ENCODE data around the gene POU2AF1. TPM values are rescaled to one million over a fixed set of nuclear protein-coding genes. Genes with fewer than 3 reads are reported as not detected.

The POU2AF1 gene
- total and polyA plus RNA-seq, 4 donors = 0.21 to 2.0 (median 0.83) TPM

DNA sequence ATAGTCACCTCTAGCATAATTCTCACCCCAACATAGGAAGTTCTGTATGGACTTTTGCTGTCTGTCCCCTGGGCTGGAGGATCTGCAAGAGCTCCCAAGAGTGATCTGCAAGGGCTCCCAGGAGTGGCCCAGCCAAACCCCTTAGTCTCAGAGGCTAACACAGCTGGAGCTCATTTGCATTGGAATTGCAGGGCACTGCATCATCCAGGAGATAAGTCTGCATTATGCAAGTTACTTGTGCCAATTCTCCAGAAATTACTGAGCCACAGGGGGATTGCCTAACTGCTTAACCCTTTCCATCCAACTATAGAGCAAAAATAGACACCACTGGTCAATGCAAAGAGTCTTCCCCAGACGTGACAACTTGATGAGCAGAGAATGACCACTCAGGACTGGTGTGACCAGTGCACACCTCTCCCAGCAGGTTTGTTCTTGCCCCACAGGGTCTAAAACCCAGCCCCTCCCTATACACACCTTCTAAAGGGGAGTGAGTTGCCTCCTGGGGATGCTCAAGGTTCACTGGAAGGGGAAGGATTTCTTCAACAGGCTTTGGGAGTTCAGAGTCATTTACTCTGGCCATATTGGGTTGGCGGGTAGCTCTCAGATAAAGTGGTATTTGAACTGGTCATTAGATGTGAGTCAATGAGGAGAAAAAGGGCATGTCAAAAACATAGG is 42.4 kb downstream of the POU2AF1 start:
- no peaks in the 10 kb centered on the region for H3K36me3 ChIP-seq (ENCODE audit: control insufficient read depth in 4 of 4, insufficient read depth in 3 of 4, low read depth in 1 of 4, low read length in 3 of 4)
- no peak for DNase-seq (ENCODE audit: low spot score)
- H3K27ac ChIP-seq (ENCODE audit: low read depth in 1 of 2, low read length in 2 of 2) = no peak overlapping the region
- TF ChIP-seq SP1 (IDR thresholded peaks at IDR 0.05) (peak; percentile 24), RXRA (IDR thresholded peaks at IDR 0.05) (peak in 1 of 2 donors; percentile 62), FOXA2 (IDR thresholded peaks at IDR 0.05) (peak; percentile 9), HNF4A (conservative IDR thresholded peaks at IDR 0.05) (peak; percentile 45 to 61), HNF4G (IDR thresholded peaks at IDR 0.05) (no peak), JUND (IDR thresholded peaks at IDR 0.05) (no peak), RAD21 (IDR thresholded peaks at IDR 0.05) (peak in 1 of 2 donors; percentile 17)
- TF ChIP-seq, protein P1, sequence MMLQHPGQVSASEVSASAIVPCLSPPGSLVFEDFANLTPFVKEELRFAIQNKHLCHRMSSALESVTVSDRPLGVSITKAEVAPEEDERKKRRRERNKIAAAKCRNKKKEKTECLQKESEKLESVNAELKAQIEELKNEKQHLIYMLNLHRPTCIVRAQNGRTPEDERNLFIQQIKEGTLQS (IDR thresholded peaks at IDR 0.05) = peak; percentile 36
- TF ChIP-seq, protein P2, sequence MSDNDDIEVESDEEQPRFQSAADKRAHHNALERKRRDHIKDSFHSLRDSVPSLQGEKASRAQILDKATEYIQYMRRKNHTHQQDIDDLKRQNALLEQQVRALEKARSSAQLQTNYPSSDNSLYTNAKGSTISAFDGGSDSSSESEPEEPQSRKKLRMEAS (IDR thresholded peaks at IDR 0.05) = peak; percentile 21
- no peaks in the 10 kb centered on the region for H3K9me3 ChIP-seq (ENCODE audit: control insufficient read depth in 4 of 4, low read length in 3 of 4)
- H3K4me3 ChIP-seq (ENCODE audit: low read depth in 1 of 3, low read length in 3 of 3) = no peak overlapping the region
- no peaks in the 10 kb centered on the region for H3K27me3 ChIP-seq (ENCODE audit: control insufficient read depth in 4 of 4, insufficient read depth in 4 of 4, low read length in 3 of 4)
- H3K4me1 ChIP-seq (ENCODE audit: control insufficient read depth in 4 of 4, insufficient read depth in 4 of 4, low read length in 3 of 4) = peaks cover 14 to 43% (median 39%) of the 10 kb centered on the region in 4 donors
- H3K9ac ChIP-seq (ENCODE audit: low read depth in 1 of 2, low read length in 2 of 2) = no peak overlapping the region
- 65% methylated on average over 2 of the region's 2 CpGs for WGBS

DNA sequence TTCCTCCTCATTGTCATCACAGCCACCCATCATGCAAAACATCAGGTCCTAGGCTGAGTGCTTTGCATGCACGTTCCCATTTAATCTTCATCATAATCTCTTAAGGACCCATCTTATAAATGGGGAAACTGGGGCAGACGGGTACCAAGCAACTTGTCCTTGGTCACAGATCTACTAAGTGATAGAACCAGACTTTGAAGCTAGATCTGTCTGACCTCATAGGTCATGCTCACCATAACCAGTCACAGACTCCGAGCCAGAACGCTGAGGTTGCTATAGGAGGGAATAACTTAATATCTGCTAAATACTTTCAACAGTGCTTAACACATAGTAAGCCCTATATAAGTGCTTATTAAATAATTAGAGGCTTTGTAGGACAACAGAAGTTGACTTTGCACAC is 43.0 kb downstream of the POU2AF1 start:
- no peak for DNase-seq (ENCODE audit: low spot score)
- TF ChIP-seq SP1 (IDR thresholded peaks at IDR 0.05) = no peak
- TF ChIP-seq RAD21 (IDR thresholded peaks at IDR 0.05) = no peak
- no peak for TF ChIP-seq TAF1 (conservative IDR thresholded peaks at IDR 0.05)
- TF ChIP-seq FOXA1 (IDR thresholded peaks at IDR 0.05) = no peak
- no peak for TF ChIP-seq NR2F2 (IDR thresholded peaks at IDR 0.05)
- TF ChIP-seq RXRA (IDR thresholded peaks at IDR 0.05) = no peak
- Histone ChIP-seq H3K4me3 (ENCODE audit: low read depth in 1 of 3, low read length in 3 of 3) (no peak overlapping the region), H3K36me3 (ENCODE audit: control insufficient read depth in 4 of 4, insufficient read depth in 3 of 4, low read depth in 1 of 4, low read length in 3 of 4) (no peaks in the 10 kb centered on the region), H3K27ac (ENCODE audit: low read depth in 1 of 2, low read length in 2 of 2) (no peak overlapping the region), H3K4me1 (ENCODE audit: control insufficient read depth in 4 of 4, insufficient read depth in 4 of 4, low read length in 3 of 4) (peaks cover 14 to 47% (median 39%) of the 10 kb centered on the region in 4 donors), H3K27me3 (ENCODE audit: control insufficient read depth in 4 of 4, insufficient read depth in 4 of 4, low read length in 3 of 4) (no peaks in the 10 kb centered on the region), H3K9me3 (ENCODE audit: control insufficient read depth in 4 of 4, low read length in 3 of 4) (no peaks in the 10 kb centered on the region), H3K9ac (ENCODE audit: low read depth in 1 of 2, low read length in 2 of 2) (no peak overlapping the region)
- 82% methylated on average over 4 of the region's 4 CpGs for WGBS

DNA sequence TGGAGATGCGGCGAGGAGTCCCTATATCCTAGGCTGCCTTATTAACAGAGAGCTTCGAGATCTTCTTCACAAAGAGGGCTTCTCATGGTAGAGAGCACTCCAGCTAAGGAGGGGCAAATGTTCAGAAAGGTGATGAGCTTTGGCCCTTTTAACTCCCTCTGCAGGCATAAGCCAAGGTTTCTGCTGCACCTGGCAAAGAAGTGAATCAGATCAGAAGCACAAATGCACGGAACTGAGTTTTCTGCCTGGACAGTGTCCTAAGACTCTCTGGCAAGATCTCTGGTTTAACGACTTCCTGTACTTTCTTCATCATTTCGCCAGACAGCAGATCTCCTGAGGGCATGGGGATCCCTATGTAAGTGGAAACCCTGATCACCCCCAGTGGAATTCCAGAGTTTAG is 43.5 kb downstream of the POU2AF1 start:
- Histone ChIP-seq H3K4me3 (ENCODE audit: low read depth in 1 of 3, low read length in 3 of 3) (no peak overlapping the region), H3K4me1 (ENCODE audit: control insufficient read depth in 4 of 4, insufficient read depth in 4 of 4, low read length in 3 of 4) (peaks cover 14 to 52% (median 42%) of the 10 kb centered on the region in 4 donors), H3K36me3 (ENCODE audit: control insufficient read depth in 4 of 4, insufficient read depth in 3 of 4, low read depth in 1 of 4, low read length in 3 of 4) (no peaks in the 10 kb centered on the region), H3K9me3 (ENCODE audit: control insufficient read depth in 4 of 4, low read length in 3 of 4) (no peaks in the 10 kb centered on the region), H3K9ac (ENCODE audit: low read depth in 1 of 2, low read length in 2 of 2) (no peak overlapping the region), H3K27ac (ENCODE audit: low read depth in 1 of 2, low read length in 2 of 2) (peak overlapping the region; percentile 0 to 58), H3K27me3 (ENCODE audit: control insufficient read depth in 4 of 4, insufficient read depth in 4 of 4, low read length in 3 of 4) (no peaks in the 10 kb centered on the region)
- 56% methylated on average over 6 of the region's 6 CpGs for WGBS
- TF ChIP-seq, protein P3, sequence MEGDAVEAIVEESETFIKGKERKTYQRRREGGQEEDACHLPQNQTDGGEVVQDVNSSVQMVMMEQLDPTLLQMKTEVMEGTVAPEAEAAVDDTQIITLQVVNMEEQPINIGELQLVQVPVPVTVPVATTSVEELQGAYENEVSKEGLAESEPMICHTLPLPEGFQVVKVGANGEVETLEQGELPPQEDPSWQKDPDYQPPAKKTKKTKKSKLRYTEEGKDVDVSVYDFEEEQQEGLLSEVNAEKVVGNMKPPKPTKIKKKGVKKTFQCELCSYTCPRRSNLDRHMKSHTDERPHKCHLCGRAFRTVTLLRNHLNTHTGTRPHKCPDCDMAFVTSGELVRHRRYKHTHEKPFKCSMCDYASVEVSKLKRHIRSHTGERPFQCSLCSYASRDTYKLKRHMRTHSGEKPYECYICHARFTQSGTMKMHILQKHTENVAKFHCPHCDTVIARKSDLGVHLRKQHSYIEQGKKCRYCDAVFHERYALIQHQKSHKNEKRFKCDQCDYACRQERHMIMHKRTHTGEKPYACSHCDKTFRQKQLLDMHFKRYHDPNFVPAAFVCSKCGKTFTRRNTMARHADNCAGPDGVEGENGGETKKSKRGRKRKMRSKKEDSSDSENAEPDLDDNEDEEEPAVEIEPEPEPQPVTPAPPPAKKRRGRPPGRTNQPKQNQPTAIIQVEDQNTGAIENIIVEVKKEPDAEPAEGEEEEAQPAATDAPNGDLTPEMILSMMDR (IDR thresholded peaks at IDR 0.05; ENCODE audit: low read depth, low read length, missing input control) = no peak
- TF ChIP-seq YY1 (IDR thresholded peaks at IDR 0.05) = no peak
- TF ChIP-seq, protein P4, sequence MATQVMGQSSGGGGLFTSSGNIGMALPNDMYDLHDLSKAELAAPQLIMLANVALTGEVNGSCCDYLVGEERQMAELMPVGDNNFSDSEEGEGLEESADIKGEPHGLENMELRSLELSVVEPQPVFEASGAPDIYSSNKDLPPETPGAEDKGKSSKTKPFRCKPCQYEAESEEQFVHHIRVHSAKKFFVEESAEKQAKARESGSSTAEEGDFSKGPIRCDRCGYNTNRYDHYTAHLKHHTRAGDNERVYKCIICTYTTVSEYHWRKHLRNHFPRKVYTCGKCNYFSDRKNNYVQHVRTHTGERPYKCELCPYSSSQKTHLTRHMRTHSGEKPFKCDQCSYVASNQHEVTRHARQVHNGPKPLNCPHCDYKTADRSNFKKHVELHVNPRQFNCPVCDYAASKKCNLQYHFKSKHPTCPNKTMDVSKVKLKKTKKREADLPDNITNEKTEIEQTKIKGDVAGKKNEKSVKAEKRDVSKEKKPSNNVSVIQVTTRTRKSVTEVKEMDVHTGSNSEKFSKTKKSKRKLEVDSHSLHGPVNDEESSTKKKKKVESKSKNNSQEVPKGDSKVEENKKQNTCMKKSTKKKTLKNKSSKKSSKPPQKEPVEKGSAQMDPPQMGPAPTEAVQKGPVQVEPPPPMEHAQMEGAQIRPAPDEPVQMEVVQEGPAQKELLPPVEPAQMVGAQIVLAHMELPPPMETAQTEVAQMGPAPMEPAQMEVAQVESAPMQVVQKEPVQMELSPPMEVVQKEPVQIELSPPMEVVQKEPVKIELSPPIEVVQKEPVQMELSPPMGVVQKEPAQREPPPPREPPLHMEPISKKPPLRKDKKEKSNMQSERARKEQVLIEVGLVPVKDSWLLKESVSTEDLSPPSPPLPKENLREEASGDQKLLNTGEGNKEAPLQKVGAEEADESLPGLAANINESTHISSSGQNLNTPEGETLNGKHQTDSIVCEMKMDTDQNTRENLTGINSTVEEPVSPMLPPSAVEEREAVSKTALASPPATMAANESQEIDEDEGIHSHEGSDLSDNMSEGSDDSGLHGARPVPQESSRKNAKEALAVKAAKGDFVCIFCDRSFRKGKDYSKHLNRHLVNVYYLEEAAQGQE (IDR thresholded peaks at IDR 0.05) = no peak
- no peak for TF ChIP-seq HNF4G (IDR thresholded peaks at IDR 0.05)
- no peak for TF ChIP-seq HNF4A (conservative IDR thresholded peaks at IDR 0.05)
- no peak for TF ChIP-seq FOXA2 (IDR thresholded peaks at IDR 0.05)
- TF ChIP-seq GABPA (IDR thresholded peaks at IDR 0.05 in 1 of 2, conservative IDR thresholded peaks at IDR 0.05 in 1 of 2) = no peak
- no peak for TF ChIP-seq EGR1 (IDR thresholded peaks at IDR 0.05; ENCODE audit: low read depth in 2 of 2)
- TF ChIP-seq, protein P1 (IDR thresholded peaks at IDR 0.05) = no peak
- no peak for TF ChIP-seq SP1 (IDR thresholded peaks at IDR 0.05)
- TF ChIP-seq NR2F2 (IDR thresholded peaks at IDR 0.05) = no peak
- TF ChIP-seq TAF1 (conservative IDR thresholded peaks at IDR 0.05) = no peak
- TF ChIP-seq, protein P5, sequence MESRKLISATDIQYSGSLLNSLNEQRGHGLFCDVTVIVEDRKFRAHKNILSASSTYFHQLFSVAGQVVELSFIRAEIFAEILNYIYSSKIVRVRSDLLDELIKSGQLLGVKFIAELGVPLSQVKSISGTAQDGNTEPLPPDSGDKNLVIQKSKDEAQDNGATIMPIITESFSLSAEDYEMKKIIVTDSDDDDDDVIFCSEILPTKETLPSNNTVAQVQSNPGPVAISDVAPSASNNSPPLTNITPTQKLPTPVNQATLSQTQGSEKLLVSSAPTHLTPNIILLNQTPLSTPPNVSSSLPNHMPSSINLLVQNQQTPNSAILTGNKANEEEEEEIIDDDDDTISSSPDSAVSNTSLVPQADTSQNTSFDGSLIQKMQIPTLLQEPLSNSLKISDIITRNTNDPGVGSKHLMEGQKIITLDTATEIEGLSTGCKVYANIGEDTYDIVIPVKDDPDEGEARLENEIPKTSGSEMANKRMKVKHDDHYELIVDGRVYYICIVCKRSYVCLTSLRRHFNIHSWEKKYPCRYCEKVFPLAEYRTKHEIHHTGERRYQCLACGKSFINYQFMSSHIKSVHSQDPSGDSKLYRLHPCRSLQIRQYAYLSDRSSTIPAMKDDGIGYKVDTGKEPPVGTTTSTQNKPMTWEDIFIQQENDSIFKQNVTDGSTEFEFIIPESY (IDR thresholded peaks at IDR 0.05) = no peak
- no peak for TF ChIP-seq JUND (IDR thresholded peaks at IDR 0.05)
- TF ChIP-seq RAD21 (IDR thresholded peaks at IDR 0.05) = no peak
- TF ChIP-seq RXRA (IDR thresholded peaks at IDR 0.05) = no peak
- no peak for TF ChIP-seq FOXA1 (IDR thresholded peaks at IDR 0.05)
- TF ChIP-seq, protein P2 (IDR thresholded peaks at IDR 0.05) = no peak
- DNase-seq (ENCODE audit: low spot score) = no peak

All from liver (tissue), 9 donors.